CD4-positive, alpha-beta T cell treated with Interleukin-1 beta for 1 hour (primary cell): ENCODE data around the gene RETREG1.
"Not testable (repeated sequence)": the region's sequence is repeated elsewhere in the genome, so short reads cannot be mapped to it uniquely, and the experiment has no call there.

Experiments
- DNase-seq, 2 donors: peaks; one replicate each; pipeline ENCODE4 v3.0.0-alpha.2; 2020 to 2022

RETREG1 gene

GRCh38 chr5:16483361-16483760 is 133.4 kb downstream of the RETREG1 start:
- no peak for DNase-seq

- no peak for DNase-seq
Measured at GRCh38 chr5:16482891-16483290, 133.9 kb downstream of the RETREG1 start.

DNA sequence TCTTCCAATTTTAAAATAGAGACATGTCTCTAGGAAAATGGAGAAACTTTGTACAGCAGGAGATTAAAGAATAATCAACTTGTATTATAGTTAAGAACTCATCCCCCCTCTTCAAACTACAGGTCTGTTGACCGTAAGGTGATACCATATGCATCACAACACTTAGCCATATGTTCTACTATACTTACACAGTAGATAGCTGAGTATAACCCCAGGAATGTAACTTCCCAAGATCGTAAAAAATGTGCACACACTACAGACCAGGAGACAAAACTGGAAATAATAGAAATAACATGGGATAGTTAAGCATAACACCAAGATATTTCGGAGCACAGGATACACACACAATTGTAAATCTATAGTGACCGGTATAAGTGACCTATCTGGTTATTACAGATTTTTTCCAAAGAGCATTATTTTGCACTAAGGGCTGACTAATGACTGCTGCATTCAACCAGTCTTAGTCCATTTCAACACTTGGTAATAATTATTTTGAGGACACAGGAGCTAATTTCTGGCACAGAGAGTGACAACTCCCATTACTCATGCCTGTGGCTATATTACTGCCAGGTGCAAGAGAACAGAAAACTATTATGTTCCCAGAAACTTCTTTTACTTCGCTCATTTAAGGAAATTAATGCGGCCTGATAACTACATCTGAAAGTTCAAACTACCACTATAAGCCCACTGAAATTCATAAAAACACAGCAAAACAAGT is 135.8 kb downstream of the RETREG1 start:
- no peak for DNase-seq

GRCh38 chr5:16480144-16480543 is 136.7 kb downstream of the RETREG1 start:
- no peak for DNase-seq

DNA sequence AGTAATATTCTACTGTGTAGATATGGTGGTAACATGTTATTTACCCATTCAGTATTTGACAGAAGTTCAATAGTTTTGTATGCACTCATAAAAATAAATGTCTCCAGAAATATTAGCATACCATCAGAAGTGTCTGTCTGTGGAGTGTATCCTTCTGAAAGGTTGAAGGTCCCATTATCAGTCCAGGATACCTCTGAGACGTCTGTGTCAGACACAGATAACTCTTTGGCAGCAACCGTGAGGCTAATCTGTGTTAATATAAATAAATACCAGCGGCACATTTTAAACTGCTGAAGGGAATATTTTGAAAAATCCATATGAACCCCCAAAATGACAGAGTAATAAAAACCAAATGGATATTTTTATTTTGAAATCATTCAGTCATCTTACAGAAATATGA is 139.3 kb downstream of the RETREG1 start:
- DNase-seq: no peak

DNA sequence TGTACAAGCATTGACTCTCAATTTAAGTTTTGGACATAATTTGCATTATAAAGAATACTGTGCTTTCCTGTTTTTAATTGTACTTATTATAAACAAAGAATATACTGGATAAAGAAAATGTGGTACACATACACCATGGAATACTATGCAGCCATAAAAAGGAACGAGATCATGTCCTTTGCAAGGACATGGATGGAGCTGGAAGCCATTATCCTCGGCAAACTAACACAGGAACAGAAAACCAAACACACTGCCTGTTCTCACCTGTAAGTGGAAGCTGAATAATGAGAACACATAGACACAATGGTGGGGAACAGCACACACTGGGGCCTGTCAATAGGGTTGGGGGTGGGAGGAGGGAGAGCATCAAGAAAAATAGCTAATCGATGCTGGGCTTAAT is 140.4 kb downstream of the RETREG1 start:
- DNase-seq: not testable (repeated sequence)

DNA sequence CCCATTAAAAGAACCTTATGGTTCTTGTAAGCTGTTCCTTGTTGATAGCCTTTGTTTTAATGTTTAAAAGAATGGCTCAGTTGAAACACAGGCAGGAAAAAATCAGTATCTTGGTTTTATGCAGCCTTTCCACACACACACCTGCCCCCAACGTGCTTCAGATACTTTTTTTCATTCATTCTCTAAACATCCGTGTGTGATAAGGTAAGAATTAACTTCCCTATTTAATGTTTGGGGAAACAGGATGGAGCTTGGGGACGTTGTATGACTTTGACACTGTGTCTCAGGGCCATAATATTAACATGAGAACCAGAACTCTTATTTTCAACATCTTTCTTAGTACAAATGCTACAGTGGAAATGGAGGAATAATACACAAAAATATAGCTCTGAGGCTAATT is 145.4 kb downstream of the RETREG1 start:
- no peak for DNase-seq

DNA sequence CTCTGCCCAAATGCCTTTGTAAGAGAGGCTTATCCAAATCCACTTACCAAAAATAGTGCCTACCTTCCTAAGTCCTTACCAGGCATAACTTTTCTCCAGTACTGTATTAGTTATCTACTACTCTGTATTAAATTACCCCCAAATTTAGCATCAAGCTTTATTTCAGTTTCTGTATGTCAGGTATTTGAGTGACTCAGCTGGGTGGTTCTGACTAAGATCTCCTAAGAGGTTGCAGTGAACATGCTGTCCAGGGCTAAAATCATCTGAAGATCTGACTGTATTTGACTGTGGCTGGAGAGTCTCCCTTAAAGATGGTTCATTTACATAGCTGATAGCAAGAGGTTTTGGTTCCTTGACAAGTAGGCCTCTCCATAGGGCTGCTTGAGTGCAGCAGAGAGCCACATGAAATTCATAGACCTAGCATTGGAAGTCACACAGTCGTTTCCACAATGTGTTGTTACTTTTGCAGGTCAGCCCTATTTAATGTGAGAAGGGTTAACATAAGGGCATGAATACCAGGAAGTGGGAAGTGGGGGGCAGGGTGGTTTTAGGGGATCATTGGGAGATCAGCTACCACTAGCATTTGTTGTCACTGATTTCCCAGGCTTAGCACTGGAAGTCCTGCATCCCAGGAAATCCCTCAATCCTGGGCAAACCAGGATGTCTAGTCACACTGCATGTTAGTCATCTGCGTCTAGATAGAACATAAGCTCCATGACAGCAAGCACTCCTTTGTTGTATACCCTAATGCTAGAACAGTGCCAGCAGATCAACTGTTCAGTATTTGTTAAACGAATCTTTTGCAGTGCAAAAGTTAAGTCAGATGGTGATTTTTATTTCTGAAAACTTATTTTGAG is 149.2 kb downstream of the RETREG1 start:
- DNase-seq: no peak

GRCh38 chr5:16465544-16466432 is 151.0 kb downstream of the RETREG1 start, which contains the start of gene ZNF622:
ZNF622 (minus strand) TSS chr5:16465800; CDS start chr5:16465665, 135 bp downstream.
- DNase-seq: peak; percentile 89 to 90

- DNase-seq: peak in 1 of 2 donors; percentile 8
Measured at GRCh38 chr5:16464664-16465543, 151.9 kb downstream of the RETREG1 start.

GRCh38 chr5:16464231-16464630 is 152.6 kb downstream of the RETREG1 start:
- DNase-seq: no peak

- no peak for DNase-seq
Measured at GRCh38 chr5:16461782-16462181, 155.0 kb downstream of the RETREG1 start.

DNA sequence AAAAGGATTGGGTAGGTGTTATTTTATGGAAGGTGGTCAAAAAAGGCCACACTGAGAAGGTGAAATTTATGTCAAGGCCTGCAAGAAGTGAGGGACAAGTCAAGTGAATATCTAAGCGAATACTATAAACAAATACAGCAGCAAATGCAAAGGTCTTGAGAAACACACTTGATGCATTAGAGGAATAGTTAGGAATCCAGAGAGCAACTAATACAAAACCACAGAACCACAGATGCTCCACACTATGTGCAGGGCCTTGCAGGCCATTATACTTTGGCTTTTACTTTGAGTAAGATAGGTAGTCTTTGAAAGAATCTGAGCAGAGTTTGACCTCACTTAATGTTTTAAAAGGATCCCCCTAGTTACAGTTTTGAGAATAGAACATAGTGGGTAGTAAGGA is 155.8 kb downstream of the RETREG1 start:
- DNase-seq: no peak

DNA sequence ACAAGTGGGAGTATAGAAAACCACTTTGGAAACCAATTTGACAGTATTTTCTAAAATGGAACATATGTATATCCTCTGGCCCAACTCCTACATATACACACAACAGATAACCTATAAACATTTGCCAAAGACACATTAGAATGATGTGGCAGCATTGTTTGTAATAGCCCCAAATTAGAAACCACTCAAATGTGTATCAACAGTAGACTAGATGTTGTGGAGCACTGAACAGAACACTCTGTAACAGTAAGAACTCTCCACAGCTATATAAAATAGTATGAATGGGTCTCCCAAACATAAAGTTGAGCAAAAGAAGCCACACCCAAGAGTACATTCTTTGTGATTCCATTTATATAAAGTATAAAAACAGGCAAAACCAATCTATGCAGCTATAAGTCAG is 157.3 kb downstream of the RETREG1 start:
- DNase-seq: no peak

DNA sequence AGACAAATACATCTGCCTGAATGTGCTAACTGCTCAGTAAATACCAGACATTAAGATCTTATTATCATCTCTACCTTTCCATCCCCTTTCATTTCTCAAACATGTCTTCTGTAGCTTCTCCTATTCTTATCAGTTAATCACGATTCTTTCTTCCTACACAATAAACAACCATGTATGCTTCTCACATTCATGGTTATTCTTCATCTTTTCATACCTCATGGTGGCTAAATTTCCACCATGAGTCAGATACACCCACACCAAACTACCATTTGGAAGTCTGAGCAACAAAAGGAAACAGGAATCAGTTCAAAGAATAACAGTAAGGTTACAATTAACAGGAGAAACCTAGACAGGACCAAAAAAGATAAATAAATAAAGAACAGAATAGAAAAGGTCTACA is 158.9 kb downstream of the RETREG1 start:
- no peak for DNase-seq

GRCh38 chr5:16457451-16457850 is 159.3 kb downstream of the RETREG1 start:
- no peak for DNase-seq

DNA sequence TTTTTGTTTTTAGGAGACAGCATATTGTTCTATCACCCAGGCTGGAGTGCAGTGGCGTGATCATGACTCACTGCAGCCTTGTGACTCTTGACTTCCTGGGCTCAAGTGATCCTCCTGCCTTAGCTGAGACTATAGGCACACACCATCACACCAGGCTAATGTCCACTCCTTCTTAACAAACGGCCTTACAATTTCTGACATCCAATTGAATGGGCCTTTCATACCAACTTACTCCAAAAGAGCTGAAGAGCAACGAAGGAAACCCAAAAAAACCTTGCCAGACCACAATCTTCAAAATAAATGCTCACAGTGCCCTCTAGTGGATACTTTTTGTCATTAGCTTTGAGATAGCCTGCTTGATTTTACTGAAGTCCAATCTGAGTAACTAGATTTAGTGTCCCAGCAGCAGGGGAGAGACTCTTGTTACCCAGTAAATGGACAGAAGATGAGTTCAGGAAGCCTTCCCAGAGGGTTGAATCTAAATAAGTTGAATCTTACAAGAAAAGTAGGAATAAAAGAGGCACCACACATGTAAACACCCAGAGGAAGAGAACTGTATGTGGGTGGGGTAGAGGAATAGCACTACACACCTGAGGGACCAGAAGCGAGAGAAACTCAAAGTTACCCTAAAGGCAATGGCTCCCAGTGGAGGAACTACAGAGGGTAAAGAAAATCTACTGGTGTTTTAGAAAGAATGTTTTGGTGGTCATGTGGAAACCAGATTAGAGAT is 160.5 kb downstream of the RETREG1 start:
- peak; percentile 44 to 75 for DNase-seq

DNA sequence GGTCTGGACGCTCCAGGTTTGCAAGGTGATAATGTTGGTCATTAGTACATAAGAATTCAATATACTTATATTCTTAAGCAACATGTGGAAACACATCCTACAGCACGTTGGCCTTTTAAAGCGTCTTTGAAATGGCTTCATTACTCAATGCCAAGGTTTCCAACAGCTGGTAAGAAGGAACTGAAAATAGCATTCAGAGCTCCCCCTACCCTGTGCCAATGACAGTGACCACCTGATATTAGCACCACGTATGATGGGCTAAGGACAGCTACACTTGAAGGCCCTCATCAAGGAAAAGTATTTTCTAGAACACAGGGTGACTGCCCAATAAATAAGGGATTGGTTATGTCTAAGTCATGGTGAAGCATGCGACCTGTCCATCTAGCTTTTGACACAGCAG is 161.1 kb downstream of the RETREG1 start:
- DNase-seq: no peak

- no peak for DNase-seq
Measured at GRCh38 chr5:16454686-16455085, 162.1 kb downstream of the RETREG1 start.

- DNase-seq: no peak
Measured at GRCh38 chr5:16453609-16454008, 163.2 kb downstream of the RETREG1 start.

- DNase-seq: no peak
Measured at GRCh38 chr5:16450163-16450562, 166.6 kb downstream of the RETREG1 start.
